Fibroblast of villous mesenchyme (primary cell): ENCODE data around the gene FCHO1. TPM values are rescaled to one million over a fixed set of nuclear protein-coding genes. Genes with fewer than 3 reads are reported as not detected.

Experiments used
- DNase-seq: peaks from one replicate; pipeline ENCODE4 v3.0.0-alpha.2; 2010; ENCODE audit warnings: low read depth
- H3K4me3 ChIP-seq: 2 replicates; pipeline ENCODE4 v1.5.1; 2011; ENCODE audit warnings: low read depth, mild to moderate bottlenecking, low read length
- total RNA-seq: library from RNA; depleted of rRNA; stranded (reverse); fragments of >200 nt; gene quantifications from 2 replicates; pipeline ENCODE4 v1.2.3, GENCODE V29; 2012
- TF ChIP-seq, protein P1 (sequence below): IDR thresholded peaks from 2 replicates; pipeline ENCODE4 v1.5.1; 2012; ENCODE audit warnings: low read depth, mild to moderate bottlenecking, low read length; ENCODE audit not compliant: insufficient read depth

Gene FCHO1
- total RNA-seq, 1 donor = 0.43 TPM

DNA sequence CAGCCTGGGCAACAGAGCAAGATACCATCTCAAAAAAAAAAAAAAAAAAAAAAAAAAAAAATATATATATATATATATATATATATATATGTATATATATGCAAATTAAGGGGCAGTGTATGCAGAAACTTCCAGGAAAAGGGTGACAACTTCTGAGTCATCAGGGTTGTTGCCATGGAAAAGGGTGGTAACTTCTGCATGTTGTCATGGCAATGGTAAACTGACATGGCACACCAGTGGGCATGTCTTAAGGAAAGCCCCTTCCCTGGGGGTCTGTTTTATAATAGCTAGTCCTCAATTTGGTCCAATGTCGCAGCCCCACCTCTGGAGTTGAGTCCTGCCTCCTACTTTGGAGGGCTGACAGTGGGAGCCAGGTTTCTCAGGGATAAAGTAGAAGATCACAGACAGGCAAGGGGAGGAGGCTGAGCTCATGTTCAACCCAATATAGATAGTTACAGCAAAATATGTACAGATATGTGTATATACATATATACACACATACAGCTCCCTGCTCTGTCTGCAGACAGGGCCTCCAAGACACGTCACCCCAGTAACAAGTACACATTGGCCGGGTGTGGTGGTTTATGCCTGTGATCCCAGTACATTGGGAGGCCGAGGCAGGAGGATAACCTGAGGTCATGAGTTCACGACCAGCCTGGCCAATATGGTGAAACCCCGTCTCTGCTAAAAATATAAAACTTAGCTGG lies 7.2 kb upstream of the FCHO1 start:
- TF ChIP-seq, protein P1, sequence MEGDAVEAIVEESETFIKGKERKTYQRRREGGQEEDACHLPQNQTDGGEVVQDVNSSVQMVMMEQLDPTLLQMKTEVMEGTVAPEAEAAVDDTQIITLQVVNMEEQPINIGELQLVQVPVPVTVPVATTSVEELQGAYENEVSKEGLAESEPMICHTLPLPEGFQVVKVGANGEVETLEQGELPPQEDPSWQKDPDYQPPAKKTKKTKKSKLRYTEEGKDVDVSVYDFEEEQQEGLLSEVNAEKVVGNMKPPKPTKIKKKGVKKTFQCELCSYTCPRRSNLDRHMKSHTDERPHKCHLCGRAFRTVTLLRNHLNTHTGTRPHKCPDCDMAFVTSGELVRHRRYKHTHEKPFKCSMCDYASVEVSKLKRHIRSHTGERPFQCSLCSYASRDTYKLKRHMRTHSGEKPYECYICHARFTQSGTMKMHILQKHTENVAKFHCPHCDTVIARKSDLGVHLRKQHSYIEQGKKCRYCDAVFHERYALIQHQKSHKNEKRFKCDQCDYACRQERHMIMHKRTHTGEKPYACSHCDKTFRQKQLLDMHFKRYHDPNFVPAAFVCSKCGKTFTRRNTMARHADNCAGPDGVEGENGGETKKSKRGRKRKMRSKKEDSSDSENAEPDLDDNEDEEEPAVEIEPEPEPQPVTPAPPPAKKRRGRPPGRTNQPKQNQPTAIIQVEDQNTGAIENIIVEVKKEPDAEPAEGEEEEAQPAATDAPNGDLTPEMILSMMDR = no peak
- H3K4me3 ChIP-seq = no peak overlapping the region
- peak; percentile 38 for DNase-seq

DNA sequence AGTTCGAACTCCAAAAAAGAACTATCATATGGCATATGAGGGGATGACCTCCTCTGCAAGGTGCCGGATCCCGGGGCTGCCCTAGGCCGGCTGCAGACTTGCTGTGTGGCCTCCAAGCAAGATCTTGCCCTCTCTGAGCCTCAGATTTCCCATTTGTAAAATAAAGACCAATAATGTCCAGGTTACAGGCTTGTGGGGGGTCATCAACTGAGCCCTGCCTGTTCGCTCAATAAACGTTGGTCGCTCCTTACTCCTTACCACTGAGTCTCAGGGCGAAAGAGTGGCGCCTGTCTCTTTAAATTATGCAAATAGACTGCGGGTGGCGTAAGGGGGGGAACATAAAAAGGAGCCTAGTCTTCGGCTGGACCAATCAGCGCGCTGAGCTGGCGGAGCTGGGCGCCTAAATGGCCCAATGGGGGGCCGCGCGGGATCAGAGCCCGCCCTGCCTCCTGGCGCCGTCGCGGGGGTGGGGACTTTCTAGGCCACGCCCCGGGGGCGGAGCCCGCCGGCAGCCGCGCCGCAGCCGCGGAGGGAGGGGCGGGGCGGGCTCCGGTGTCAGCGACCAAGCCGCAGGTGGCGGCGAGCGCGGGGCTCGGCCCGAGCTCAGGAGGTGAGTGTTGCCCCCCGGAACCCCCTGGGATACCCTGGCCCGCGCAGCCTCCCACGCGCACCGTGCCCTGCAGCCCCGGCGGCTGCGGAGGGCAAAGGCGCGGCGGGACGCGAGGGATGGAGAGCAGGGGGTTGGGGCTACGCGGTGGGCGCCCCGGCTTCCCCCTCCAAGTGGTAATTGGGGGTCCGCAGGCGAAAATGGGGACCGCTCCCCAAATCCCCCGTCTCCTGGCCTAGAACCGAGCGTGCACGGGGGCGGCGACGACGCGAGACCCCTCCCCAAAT lies 3.8 kb upstream of the FCHO1 start:
- TF ChIP-seq, protein P1 = no peak
- peak; percentile 94 for DNase-seq
- peak overlapping the region; percentile 47 for H3K4me3 ChIP-seq

DNA sequence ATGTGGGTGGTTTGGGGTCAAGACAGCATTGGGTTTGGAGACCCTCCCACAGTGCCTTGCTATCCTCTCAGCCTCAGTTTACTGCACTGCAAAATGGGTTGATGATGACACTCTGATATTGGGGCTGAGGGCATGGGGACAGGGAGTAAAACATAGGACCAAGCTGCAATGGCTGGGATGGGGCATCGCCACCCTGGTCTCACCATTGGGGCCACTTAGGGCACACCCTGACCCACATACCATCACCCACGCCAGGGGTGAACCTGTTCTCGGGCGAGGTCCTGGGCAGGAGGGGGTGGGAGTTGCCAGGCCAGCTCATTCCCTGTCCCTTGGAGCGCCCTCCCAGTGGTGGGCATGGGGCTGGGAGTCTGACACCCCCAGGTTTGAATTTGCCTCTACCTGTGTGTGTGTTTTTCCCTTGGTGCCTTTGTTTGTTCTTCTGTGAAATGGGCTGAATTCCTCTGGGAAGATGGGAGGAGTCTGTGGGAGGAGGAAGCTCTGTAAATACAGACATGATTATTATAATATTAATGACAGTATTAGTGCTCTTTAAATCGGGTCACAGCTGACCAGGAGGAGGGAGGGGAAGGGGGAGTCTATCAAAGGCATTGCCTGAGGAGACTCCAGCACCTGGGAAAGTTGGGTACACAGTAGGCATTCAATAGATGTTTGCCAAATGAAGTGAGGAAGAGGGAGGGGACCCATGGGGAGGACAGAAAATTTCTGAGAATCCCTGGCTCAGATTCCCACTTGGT lies 2.2 kb upstream of the FCHO1 start:
- no peak for DNase-seq
- H3K4me3 ChIP-seq = no peak overlapping the region
- TF ChIP-seq, protein P1 = no peak

DNA sequence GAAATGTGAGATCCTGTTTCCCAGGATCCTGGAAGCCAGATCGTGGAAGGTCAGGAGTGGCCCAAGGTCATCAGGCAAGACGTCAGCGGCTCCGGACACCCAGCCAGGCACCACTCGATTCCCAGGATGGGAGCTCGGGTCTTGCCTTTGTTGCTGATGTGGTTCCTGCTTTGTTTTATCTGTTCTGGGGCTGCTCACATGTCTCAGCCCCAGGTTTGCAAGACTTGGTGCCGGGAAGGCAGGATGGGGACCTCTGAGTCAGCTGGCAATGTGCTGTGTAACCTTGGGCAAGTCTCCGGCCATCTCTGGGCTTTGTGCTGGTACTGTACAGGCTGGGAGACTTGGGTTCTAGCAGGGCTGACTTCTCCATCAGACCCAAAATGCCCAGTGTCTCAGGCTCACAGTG lies 1.4 kb upstream of the FCHO1 start:
- no peak for DNase-seq
- TF ChIP-seq, protein P1 = no peak
- H3K4me3 ChIP-seq = no peak overlapping the region

DNA sequence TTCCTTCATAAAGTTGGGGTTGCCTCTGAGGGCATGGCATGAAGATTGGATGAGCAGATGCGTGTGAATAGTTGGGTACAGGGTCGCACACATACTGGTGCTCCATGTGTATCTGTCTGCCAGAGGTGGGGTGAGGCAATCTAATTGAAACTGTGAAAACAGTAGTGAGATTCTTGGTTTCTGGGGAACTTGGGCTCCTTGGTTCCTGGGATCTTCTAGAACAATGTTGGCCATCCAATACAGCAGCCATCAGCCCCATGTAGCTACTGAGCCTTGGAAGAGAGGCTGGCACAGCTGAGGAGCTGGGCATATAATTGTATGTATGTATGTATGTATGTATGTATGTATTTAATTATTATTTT lies 616 bp downstream of the FCHO1 start:
- DNase-seq = no peak
- TF ChIP-seq, protein P1 = no peak

DNA sequence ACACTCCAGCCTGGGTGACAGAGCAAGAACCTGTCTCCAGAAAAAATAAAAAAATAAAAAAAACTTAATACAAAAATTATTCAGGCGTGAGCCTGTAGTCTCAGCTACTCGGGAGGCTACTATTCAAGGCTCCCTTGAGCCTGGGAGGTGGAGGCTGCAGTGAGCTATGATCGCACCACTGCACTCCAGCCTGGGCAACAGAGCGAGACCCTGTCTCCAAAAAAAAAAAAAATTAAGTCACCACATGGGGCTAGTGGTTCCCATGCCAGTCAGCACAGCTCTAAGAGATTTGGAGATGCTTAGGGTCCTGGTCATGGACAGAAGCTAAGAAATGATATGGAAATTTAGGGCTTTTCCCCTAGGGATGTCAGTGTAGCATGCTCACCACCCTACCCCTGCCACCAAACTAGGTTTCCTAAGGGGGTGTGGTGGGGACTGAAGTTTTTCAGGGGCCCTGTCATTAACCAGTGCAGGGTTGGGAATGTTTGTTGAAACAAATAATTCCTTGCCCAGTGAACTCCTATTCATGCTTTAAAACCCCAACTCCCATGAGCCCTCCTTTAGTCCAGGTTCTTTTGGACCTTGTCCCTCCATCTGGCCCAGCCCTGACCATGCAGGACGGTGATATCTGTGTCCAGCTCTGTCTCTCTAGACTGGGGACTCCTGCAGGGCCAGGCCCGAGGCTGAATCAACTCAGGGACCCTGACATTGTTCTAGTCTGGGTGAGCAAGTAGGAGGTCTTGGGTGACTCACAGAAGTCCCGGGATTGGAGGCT lies 1.8 kb downstream of the FCHO1 start:
- TF ChIP-seq, protein P1 = no peak
- H3K4me3 ChIP-seq = no peak overlapping the region
- no peak for DNase-seq

More for the DNA sequence above, 616 bp downstream of the FCHO1 start:
- no peak overlapping the region for H3K4me3 ChIP-seq
